Skin of body (tissue), 2 donors: ENCODE measurements around the gene APBB1IP. TPM values are rescaled to one million over a fixed set of nuclear protein-coding genes. Genes with fewer than 3 reads are reported as not detected.
"Not testable (repeated sequence)": the region's sequence is repeated elsewhere in the genome, so short reads cannot be mapped to it uniquely, and the experiment has no call there.

Source experiments
- DNase-seq: peaks from one replicate; lab custom pipeline; 2025; lab: John Stamatoyannopoulos, UW
- total RNA-seq: library from RNA; depleted of rRNA; stranded (reverse); fragments of >200 nt; gene quantifications from one replicate; pipeline ENCODE4 v1.2.3, GENCODE V29; 2014

The APBB1IP gene
- total RNA-seq, 1 donor from 2014 or later, result 9.5 TPM

DNA sequence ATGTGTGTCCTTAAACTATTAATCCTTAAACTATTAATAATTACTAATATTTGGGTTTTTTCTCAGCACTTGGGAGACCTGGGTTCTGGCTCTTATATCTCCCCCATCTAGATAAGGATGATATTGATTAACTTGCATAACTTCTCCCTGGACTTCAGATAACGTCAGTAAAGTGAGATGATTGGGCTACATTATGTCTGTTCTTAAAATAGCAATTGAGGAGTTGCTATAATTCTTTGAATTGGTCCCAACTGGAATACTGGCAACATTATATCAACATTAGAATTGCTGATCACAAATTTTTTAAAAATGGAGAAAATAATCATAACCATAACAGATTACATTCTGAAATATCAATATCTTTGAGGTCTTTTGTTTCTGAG is 1.9 kb downstream of the APBB1IP start:
- DNase-seq, result no peak

GRCh38 chr10:26441491-26442214 is 3.5 kb downstream of the APBB1IP start:
- DNase-seq, result no peak

GRCh38 chr10:26445411-26446031 is 7.4 kb downstream of the APBB1IP start:
- no peak for DNase-seq

- no peak for DNase-seq
These were observed 8.1 kb downstream of the APBB1IP start for GRCh38 chr10:26446258-26446657.

DNA sequence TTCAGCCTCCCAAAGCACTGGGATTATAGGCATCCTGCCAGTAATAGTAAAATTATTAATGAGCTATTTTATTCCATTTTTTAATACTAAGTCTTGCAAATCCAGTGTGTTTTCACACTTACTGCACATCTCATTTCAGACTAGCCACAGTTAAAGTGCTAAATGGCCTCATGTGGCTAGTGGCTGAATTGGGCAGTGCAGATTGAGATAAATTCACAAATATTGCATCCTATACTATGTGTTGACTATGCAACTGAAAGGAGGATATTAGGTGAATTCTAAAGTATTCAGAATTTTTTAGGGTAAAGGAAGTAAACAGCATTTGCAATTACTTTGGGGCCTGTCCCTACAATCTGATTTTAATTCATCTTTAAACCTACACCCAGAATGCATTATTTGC is 10.2 kb downstream of the APBB1IP start:
- DNase-seq, result no peak

DNA sequence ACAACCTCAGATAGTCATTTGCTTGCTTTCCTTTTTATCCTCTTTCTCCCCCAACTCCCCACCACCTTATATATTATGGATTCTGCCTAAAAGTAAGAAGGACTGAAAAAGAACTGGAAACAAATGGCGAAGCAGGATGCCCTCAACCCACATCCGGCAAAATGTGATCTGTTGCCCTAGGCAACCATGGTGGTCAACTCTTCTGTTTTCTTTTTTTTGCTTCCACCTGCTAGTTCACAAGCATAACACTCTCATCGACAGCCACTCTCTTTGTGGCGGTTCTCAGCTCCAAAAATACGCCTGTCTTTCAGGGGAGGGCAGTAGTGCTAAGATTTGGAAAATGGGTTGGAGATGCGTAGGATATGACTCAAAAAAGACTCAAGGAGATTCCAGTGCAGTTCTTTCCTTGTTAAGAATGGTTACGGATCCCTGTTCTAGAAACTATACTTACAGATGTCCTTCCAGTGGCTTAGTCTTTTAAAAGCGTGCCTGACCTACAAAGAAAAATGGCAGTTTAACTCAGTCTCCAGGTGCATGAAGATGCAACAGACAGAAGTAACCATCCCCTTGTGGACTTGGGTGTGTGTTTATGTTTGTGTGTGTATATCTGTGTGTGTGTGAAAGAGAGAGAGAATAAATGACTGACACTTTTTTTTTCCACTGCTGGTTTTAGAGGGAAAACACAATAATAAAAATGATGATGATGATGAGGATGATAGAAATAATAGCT is 10.7 kb downstream of the APBB1IP start:
- no peak for DNase-seq

DNA sequence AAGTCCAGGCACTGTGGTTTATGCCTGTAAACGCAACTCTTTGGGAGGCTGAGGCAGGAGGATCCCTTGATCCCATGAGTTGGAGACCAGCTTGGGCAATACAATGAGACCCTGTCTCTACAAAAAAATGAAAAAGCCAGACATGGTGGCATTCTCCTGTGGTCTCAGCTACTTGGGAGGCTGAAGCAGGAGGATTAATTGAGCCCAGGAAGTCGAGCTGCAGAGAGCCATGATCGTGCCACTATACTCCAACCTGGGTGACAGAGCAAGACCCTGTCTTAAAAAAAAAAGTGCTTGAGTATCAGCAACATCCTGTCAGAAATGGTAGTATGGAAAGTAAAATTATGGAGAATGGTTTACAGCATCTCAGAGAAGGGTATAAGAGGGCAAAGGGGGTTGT is 11.6 kb downstream of the APBB1IP start:
- DNase-seq, result no peak

DNA sequence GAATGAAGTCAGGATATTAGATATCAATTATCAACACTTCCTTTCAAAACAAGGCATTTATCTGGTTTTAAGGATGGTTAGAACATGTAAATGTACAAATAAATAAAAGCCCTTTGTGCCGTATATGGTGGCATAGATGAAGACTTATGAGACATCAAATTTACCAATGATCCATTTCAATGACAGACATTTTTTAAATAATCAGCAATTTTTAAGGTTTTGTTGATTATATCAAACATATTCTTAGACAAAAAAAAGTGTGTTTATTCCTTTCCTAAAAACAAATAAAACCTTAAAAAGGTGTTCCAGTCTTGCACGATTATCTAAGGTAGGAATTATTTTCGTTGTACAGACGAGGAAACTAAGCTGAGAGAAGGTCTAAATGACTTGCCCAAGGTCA is 13.8 kb downstream of the APBB1IP start:
- no peak for DNase-seq

DNA sequence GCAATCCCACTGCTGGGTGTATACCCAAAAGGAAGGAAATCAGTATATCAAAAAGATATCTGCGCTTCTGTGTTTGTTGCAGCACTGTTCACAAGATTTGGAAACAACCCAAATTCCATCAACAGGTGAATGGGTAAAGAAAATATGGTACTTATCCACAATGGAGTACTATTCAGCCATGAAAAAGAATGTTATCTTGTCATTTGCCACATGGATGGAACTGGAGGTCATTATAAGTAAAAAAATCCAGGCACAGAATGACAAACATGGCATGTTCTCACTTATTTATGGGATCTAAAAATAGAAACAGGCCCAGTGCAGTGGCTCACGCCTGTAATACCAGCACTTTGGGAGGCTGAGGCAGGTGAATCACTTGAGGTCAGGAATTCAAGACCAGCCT is 15.7 kb downstream of the APBB1IP start:
- DNase-seq, result no peak

DNA sequence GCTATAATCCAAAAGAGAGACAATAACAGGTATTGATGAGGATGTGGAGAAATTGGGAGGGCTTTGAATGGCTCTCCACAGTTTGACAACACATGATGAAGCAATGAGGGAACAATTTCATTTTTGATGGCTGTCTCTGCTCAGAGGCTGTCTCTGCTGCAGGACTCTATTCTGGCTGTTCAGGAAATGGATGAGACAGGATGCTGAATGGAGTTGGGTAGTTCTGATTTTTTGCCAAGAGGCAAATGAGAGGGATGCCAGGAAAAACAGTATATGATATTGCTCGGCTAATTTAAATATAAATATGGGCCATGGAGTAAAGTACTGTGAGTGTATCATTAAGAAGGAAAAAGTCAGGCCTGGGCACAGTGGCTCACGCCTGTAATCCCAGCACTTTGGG is 16.8 kb downstream of the APBB1IP start:
- DNase-seq, result no peak

GRCh38 chr10:26455567-26456315 is 17.6 kb downstream of the APBB1IP start:
- no peak for DNase-seq

GRCh38 chr10:26457088-26457487 is 18.9 kb downstream of the APBB1IP start:
- no peak for DNase-seq

DNA sequence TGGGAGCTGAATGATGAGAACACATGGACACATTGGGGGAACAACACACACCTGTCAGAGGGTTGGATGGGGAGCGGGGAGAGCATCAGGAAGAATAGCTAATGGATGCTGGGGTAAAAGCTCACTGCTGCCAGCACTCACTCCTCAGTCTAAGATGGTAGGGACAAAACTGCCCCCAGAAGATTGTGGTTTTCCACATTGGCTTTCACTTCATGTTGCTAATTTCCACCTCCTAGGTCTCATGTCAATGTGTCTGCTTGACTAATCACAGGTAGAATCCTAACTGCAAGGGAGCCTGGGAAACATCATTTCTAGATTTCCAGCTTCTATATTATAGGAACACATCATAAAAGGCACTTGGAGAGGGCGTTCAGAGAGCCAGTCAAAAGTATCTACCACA is 22.6 kb downstream of the APBB1IP start:
- no peak for DNase-seq

- DNase-seq, result no peak
These were observed 25.8 kb downstream of the APBB1IP start for GRCh38 chr10:26463986-26464385.

DNA sequence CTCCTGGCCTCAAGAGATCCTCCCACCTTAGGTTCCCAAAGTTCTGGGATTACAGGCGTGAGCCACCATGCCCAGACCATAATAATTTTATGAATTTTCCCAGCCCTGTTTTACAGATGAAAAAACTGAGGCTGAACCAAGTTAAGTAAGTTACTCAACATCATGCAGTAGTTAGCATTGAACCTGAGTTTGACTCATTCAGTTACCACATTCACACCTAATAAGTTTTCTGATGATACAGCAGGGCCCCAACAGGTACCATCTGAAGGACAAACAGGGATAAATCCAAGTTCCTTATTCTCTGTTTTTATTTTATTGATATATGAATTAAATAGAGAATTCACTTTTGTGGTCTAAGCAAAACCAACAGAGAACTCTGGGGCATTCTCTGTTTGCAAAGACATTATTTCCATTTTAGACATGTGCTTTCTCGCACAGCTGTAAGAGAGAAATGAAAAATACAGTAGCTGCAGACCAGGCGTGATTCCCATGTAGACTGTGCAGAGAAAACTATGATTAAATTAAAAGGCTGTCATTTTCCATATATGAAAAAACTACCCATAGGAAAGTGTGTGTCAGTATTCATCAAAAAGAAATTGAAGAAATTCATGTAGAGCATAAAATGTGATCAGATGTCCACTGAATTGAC is 26.6 kb downstream of the APBB1IP start:
- DNase-seq, result no peak

GRCh38 chr10:26466531-26466930 is 28.4 kb downstream of the APBB1IP start:
- DNase-seq, result not testable (repeated sequence)

- DNase-seq, result no peak
These were observed 29.5 kb downstream of the APBB1IP start for GRCh38 chr10:26467639-26468038.

- no peak for DNase-seq
These were observed 30.1 kb downstream of the APBB1IP start for GRCh38 chr10:26468291-26468690.

DNA sequence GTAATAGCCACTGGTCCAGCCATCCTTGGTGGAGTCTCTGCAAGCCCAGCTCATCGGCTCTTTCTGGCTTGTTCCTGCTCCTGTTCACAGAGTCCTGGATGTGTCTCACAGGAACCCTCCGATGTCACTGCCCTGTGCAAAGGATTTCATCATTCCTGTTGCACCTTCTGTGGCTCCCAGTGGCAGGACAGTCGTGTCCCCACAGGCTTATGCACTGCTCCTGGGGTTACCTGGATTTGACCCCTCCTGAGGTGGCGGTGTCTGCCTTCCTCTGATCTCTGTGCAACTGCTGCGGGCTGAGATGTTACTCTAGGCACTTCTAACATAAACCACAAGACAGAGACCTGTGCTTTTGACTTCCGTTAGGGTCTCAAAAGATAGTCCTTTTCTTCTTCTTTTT is 30.6 kb downstream of the APBB1IP start:
- DNase-seq, result no peak

- no peak for DNase-seq
These were observed 34.3 kb downstream of the APBB1IP start for GRCh38 chr10:26472492-26472778.

- DNase-seq, result peak; percentile 19
These were observed 35.9 kb downstream of the APBB1IP start for GRCh38 chr10:26474026-26474425.

- DNase-seq, result not testable (repeated sequence)
These were observed 36.7 kb downstream of the APBB1IP start for GRCh38 chr10:26474845-26475244.
